ENCODE data around the gene C11orf68. TPM values are rescaled to one million over a fixed set of nuclear protein-coding genes. Genes with fewer than 3 reads are reported as not detected.

Gene C11orf68
- total RNA-seq, 2 experiments from 2014 or later: 10.7 to 28.1 TPM

- Histone ChIP-seq H3K4me1 (ENCODE audit: insufficient read depth, low read length, poor library complexity, severe bottlenecking) (peaks cover 22% of the 10 kb centered on the region), H2AFZ (ENCODE audit: low read length) (no peak overlapping the region), H3K9me3 (ENCODE audit: low read length) (no peaks in the 10 kb centered on the region), H3K79me2 (ENCODE audit: insufficient read depth, low read depth, low read length) (peaks cover 11% of the 10 kb centered on the region; the same call in 1 of the 2 replicates), H3K4me3 (ENCODE audit: low read depth, low read length, poor library complexity, severe bottlenecking) (no peak overlapping the region), H3K36me3 (ENCODE audit: insufficient read depth, low read length) (peaks cover 8% of the 10 kb centered on the region; the same call in 1 of the 2 replicates), H4K20me1 (ENCODE audit: insufficient read depth, low read length) (no peaks in the 10 kb centered on the region), H3K4me2 (ENCODE audit: low read length) (no peak overlapping the region; the same call in 1 of the 2 replicates), H3K9me2 (ENCODE audit: insufficient read depth, low read length) (no peaks in the 10 kb centered on the region), H3K27ac (ENCODE audit: low read depth, low read length, poor library complexity, severe bottlenecking) (no peak overlapping the region)
- intact Hi-C loops (cut with micrococcal nuclease; ENCODE audit: unreplicated experiment): no loop called here
- DNase-seq (ENCODE audit: low spot score): no peak
- CTCF ChIA-PET (ENCODE audit: unreplicated experiment): no interaction called here
- no peak for TF ChIP-seq EZH2phosphoT487 (IDR thresholded peaks at IDR 0.05; ENCODE audit: borderline replicate concordance, low read depth, low read length)
- no peak for TF ChIP-seq CTCF (conservative IDR thresholded peaks at IDR 0.05; ENCODE audit: low read length)
- POLR2A ChIA-PET: no interaction called here
- BruUV-seq (replicated peaks): no TSS peak
Measured at GRCh38 chr11:65921033-65921555, 2.2 kb upstream of the C11orf68 start.

GRCh38 chr11:65920372-65920802 lies 1.5 kb upstream of the C11orf68 start:
- TF ChIP-seq EZH2phosphoT487 (IDR thresholded peaks at IDR 0.05; ENCODE audit: borderline replicate concordance, low read depth, low read length) (no peak), CTCF (conservative IDR thresholded peaks at IDR 0.05; ENCODE audit: low read length) (no peak)
- ChIA-PET CTCF (ENCODE audit: unreplicated experiment) (no interaction called here), POLR2A (no interaction called here)
- BruUV-seq (replicated peaks): no TSS peak
- Histone ChIP-seq H4K20me1 (ENCODE audit: insufficient read depth, low read length) (no peaks in the 10 kb centered on the region), H3K27ac (ENCODE audit: low read depth, low read length, poor library complexity, severe bottlenecking) (no peak overlapping the region), H3K9me2 (ENCODE audit: insufficient read depth, low read length) (no peaks in the 10 kb centered on the region), H3K4me2 (ENCODE audit: low read length) (peak overlapping the region; percentile 94), H3K4me3 (ENCODE audit: low read depth, low read length, poor library complexity, severe bottlenecking) (peak overlapping the region; percentile 76), H2AFZ (ENCODE audit: low read length) (no peak overlapping the region), H3K79me2 (ENCODE audit: insufficient read depth, low read depth, low read length) (peaks cover 11% of the 10 kb centered on the region; the same call in 1 of the 2 replicates), H3K4me1 (ENCODE audit: insufficient read depth, low read length, poor library complexity, severe bottlenecking) (peaks cover 22% of the 10 kb centered on the region), H3K36me3 (ENCODE audit: insufficient read depth, low read length) (peaks cover 8% of the 10 kb centered on the region; the same call in 1 of the 2 replicates), H3K9me3 (ENCODE audit: low read length) (no peaks in the 10 kb centered on the region)
- DNase-seq (ENCODE audit: low spot score): no peak
- intact Hi-C loops (cut with micrococcal nuclease; ENCODE audit: unreplicated experiment): no loop called here
